GM12872 (cell line): Measurements from ENCODE around the gene LCN10.

Experiments
- CTCF ChIP-seq: IDR thresholded peaks from 3 replicates; pipeline ENCODE4 v1.5.1; 2011; ENCODE audit warnings: low read depth, mild to moderate bottlenecking, low read length, moderate library complexity; ENCODE audit not compliant: insufficient read depth

The LCN10 gene

GRCh38 chr9:136774416-136775045, 31.8 kb upstream of the LCN10 start:
- no peak for TF ChIP-seq CTCF

GRCh38 chr9:136773386-136774044, 30.8 kb upstream of the LCN10 start:
- no peak for TF ChIP-seq CTCF

DNA sequence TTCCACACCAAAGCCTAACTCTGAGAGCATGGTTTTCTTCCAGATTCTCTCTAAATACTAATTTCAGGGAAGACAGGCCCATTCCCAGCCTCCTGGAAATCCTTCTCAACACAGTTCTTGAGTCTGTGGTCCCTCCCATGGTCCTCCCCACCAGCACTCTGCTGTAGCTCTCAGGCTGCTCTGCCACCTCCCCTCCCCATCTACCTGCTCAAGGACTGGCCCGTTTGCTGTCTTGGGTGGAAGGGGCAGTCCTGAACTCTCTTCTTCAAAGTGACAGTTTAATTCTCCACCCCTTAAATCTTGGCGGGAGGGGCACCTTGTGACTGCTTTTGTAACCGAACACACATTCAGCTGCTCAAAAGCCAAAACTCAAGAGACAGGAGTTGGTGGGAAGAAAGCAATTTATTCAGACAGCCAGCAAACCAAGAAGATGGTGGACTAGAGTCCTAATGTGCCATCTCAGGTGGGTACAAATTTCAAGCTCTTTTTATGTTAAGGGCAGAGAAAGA, 29.2 kb upstream of the LCN10 start:
- TF ChIP-seq CTCF: no peak

GRCh38 chr9:136769710-136770191, 27.0 kb upstream of the LCN10 start:
- TF ChIP-seq CTCF: peak; percentile 76

DNA sequence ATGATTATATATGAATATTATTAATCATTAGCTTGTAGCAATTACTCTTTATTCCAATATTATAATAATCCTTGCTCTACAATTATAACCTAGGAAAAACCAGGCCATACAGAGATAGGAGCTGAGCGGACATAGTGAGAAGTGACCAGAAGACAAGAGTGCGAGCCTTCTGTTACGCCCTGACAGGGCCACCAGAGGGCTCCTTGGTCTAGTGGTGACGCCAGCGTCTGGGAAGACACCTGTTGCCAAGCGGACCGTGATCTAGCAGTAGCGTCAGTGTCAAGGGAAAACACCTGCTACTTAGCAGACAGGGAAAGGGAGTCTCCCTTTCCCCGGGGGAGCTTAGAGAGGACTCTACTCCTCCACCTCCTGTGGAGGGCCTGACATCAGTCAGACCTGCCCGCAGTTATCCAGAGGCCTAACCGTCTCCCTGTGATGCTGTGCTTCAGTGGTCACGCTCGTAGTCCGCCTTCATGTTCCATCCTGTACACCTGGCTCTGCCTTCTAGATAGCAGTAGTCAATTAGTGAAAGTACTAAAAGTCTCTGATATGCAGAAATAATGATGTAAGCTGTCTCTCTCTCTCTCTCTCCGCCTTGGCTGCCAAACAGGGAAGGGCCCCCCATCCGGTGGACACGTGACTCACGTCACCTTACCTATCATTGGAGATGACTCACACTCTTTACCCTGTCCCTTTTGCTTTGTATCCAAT, 23.8 kb upstream of the LCN10 start:
- TF ChIP-seq CTCF: peak; percentile 59

DNA sequence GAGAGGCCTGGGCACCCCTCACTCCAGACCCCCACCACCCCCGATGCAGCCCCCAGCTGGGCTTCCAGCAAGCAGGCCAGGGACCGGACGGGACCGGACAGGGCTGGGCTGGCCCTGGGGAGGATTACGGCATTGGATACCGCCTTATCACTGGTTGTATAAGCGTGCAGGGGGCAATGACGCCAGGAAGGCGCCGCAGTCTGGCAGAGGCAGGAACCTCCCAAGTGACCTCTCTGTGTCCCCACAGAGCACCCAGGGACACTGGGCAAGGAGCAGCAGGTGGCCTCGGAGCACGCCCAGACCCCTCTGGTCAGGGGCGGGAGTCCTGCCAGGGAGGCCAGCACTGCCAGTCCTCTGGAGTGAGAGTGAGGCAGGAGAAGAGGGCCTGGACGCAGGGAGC, 22.3 kb upstream of the LCN10 start:
- TF ChIP-seq CTCF: no peak

DNA sequence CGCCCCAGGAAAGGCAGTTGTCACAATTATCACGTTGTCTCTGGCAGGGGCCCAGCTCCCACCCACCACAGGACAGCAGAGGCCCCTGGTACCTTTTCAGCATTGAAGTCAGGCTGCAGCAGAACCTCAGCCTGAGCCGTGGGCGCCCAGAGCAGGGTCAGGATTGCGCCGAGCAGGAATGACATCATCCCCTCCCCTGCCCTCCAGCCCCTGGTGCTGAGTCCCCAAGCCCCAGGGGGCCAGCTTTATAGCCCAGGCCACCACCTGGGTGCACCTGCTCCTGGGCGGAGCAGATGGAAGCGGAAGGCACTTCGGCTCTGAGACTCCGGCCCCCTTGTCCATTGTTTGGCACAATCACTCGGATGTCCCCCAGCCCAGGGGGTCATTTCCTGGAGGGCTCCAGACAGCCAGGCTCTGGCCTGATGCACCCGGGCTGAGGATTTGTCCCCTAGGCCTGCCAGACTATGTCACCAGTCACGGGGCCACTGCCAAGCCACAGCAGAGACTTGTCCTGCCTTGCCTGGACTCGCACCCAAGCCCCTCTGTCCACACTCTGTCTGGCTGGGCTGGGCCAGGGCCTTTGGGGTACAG, 21.7 kb upstream of the LCN10 start, which contains the start of gene LCN15:
TSS of gene LCN15 (minus strand) at position 218 of the 591 bp plus-strand sequence. CDS start at position 188, 30 bp downstream.
- no peak for TF ChIP-seq CTCF
